ENCODE data around the gene CEP57.
A peak's percentile ranks its signal among the peaks of the same experiment; 100 is the strongest.

Gene CEP57

GRCh38 chr11:95790123-95790932, at the start of gene CEP57:
Gene CEP57, plus strand, starts transcription at chr11:95790498. Its CDS starts 201 bp downstream, at chr11:95790699.
- peak; percentile 96 for DNase-seq (ENCODE audit: low read depth)
- H3K4me3 ChIP-seq (ENCODE audit: low read depth, low read length), result peak within 1 kb of the TSS; percentile 89
- TF ChIP-seq CTCF (IDR thresholded peaks at IDR 0.05; ENCODE audit: low read depth, low read length, missing control alignments), result no peak

GRCh38 chr11:95750101-95750500, 40.2 kb upstream of the CEP57 start:
- no peak overlapping the region for H3K4me3 ChIP-seq (ENCODE audit: low read depth, low read length)
- no peak for TF ChIP-seq CTCF (IDR thresholded peaks at IDR 0.05; ENCODE audit: low read depth, low read length, missing control alignments)
- DNase-seq (ENCODE audit: low read depth), result no peak

GRCh38 chr11:95751515-95751914, 38.8 kb upstream of the CEP57 start:
- H3K4me3 ChIP-seq (ENCODE audit: low read depth, low read length), result no peak overlapping the region
- no peak for TF ChIP-seq CTCF (IDR thresholded peaks at IDR 0.05; ENCODE audit: low read depth, low read length, missing control alignments)
- no peak for DNase-seq (ENCODE audit: low read depth)

GRCh38 chr11:95760941-95761340, 29.4 kb upstream of the CEP57 start:
- TF ChIP-seq CTCF (IDR thresholded peaks at IDR 0.05; ENCODE audit: low read depth, low read length, missing control alignments), result no peak
- DNase-seq (ENCODE audit: low read depth), result no peak

GRCh38 chr11:95762534-95762933, 27.8 kb upstream of the CEP57 start:
- no peak for TF ChIP-seq CTCF (IDR thresholded peaks at IDR 0.05; ENCODE audit: low read depth, low read length, missing control alignments)
- no peak overlapping the region for H3K4me3 ChIP-seq (ENCODE audit: low read depth, low read length)
- no peak for DNase-seq (ENCODE audit: low read depth)

More at GRCh38 chr11:95760941-95761340, 29.4 kb upstream of the CEP57 start:
- H3K4me3 ChIP-seq (ENCODE audit: low read depth, low read length), result no peak overlapping the region

GRCh38 chr11:95764267-95764898, 25.9 kb upstream of the CEP57 start:
- DNase-seq (ENCODE audit: low read depth), result no peak
- peak; percentile 36 for TF ChIP-seq CTCF (IDR thresholded peaks at IDR 0.05; ENCODE audit: low read depth, low read length, missing control alignments)
- H3K4me3 ChIP-seq (ENCODE audit: low read depth, low read length), result no peak overlapping the region
